Upper lobe of left lung (tissue), 6 donors: ENCODE results near the gene GOLGA6L25. TPM values are rescaled to one million over a fixed set of nuclear protein-coding genes. Genes with fewer than 3 reads are reported as not detected.
"Not testable (repeated sequence)": the region's sequence is repeated elsewhere in the genome, so short reads cannot be mapped to it uniquely, and the experiment has no call there.

Source experiments
- ATAC-seq, 2 donors: fragments of 200-7000 bp; cut with Tn5 transposase; one replicate each; pipeline ENCODE4 v1.9.1; 2022; ENCODE audit warnings: mild to moderate bottlenecking in 2 of 2, moderate library complexity in 2 of 2; ENCODE audit not compliant: low FRiP score in 2 of 2
- DNase-seq, 2 donors: peaks; one replicate each; pipeline ENCODE4 v3.0.0-alpha.2; 2019 to 2020
- H3K27ac ChIP-seq, 4 donors: fragments of 200-600 bp; sonication (generic); one replicate each; pipeline ENCODE4 v1.5.1; 2016 to 2019
- H3K27me3 ChIP-seq, 4 donors: fragments of 200-600 bp; sonication (generic); one replicate each; pipeline ENCODE4 v1.5.1; 2017 to 2019
- H3K36me3 ChIP-seq, 4 donors: fragments of 200-600 bp; sonication (generic); one replicate each; pipeline ENCODE4 v1.5.1; 2016 to 2019
- H3K4me1 ChIP-seq, 4 donors: fragments of 200-600 bp; sonication (generic); one replicate each; pipeline ENCODE4 v1.5.1; 2018 to 2019
- H3K4me3 ChIP-seq, 4 donors: fragments of 200-600 bp; sonication (generic); one replicate each; pipeline ENCODE4 v1.5.1; 2017 to 2019; ENCODE audit warnings: mild to moderate bottlenecking in 2 of 4, moderate library complexity in 1 of 4
- H3K9me3 ChIP-seq, 4 donors: fragments of 200-600 bp; sonication (generic); one replicate each; pipeline ENCODE4 v1.5.1; 2018 to 2019
- WGBS, 2 donors: methylation state at CpG; one replicate each; pipeline ENCODE4 v1.1.5; 2017 to 2018; 5-methylcytosine and 5-hydroxymethylcytosine counted together
- small RNA-seq, 4 donors: library from RNA; depleted of rRNA; stranded (forward); fragments of <200 nt; gene quantifications; one replicate each; pipeline ENCODE3, GENCODE V24; 2016
- total RNA-seq, 6 donors: library from RNA; depleted of rRNA in 4 of 6; stranded (reverse); fragments of >200 nt in 4 of 6; gene quantifications; one replicate each; pipeline versions ENCODE4 v1.1.0 to v1.2.1, GENCODE V29; 2016 to 2021
- donor health status: DM: no; HTN: no; CAD: no; lungs with moderate emphysema.
- donor health status: DM: no; HTN: yes; CAD: no; lungs with severe emphysema.

Gene GOLGA6L25
- total RNA-seq, 6 donors from 2014 or later, result not detected

- not testable (repeated sequence) for H3K27me3 ChIP-seq, DNase-seq, ATAC-seq, H3K27ac ChIP-seq, H3K4me3 ChIP-seq, H3K9me3 ChIP-seq, H3K4me1 ChIP-seq, H3K36me3 ChIP-seq
- 100% methylated on average over 4 of the region's 9 CpGs; no CpG with 5 or more reads in 1 of the 2 donors for WGBS, 2 donors
Observed at GRCh38 chr15:28602152-28602551, 48.8 kb downstream of the GOLGA6L25 start.

Small RNA genes within 50 kb of the gene (small RNA-seq; reads per million reads assigned to genes)
- gene AC138749.2, result 0 reads per million in 4 donors
- 0 reads per million in 4 donors for gene RF00017

Other genes starting within 250 kb of the GOLGA6L25 start
- gene HERC2, start 231.4 kb upstream of the GOLGA6L25 start, total RNA-seq, result 100 to 1,000 TPM in 1 of 6 donors, 10 to 100 TPM in 5; 48.6 to 113 (median 53.4) TPM
- not detected for gene GOLGA6L24, start 195.5 kb upstream of the GOLGA6L25 start, total RNA-seq
- not detected for gene GOLGA8F, start 174.9 kb upstream of the GOLGA6L25 start, total RNA-seq
- gene GOLGA8G, start 20.6 kb upstream of the GOLGA6L25 start, total RNA-seq, result not detected
- 10 to 100 TPM in 1 of 6 donors, 1 to 10 TPM in 4, under 1 TPM in 1; 0.61 to 19.9 (median 2.4) TPM for gene GOLGA8M, start 158.9 kb downstream of the GOLGA6L25 start, total RNA-seq